ENCODE measurements around the gene KRTAP3-2.

KRTAP3-2 gene

GRCh38 chr17:40966848-40967247 lies 32.9 kb downstream of the KRTAP3-2 start, which contains the start of gene KRT39:
Gene KRT39, minus strand, starts transcription at chr17:40966948. Its CDS starts 92 bp downstream, at chr17:40966856.
- no peak for DNase-seq (ENCODE audit: low read depth in 2 of 2, low spot score in 1 of 2)

GRCh38 chr17:40963838-40964237 lies 35.9 kb downstream of the KRTAP3-2 start:
- DNase-seq (ENCODE audit: low read depth in 2 of 2, low spot score in 1 of 2): no peak

- no peak for DNase-seq (ENCODE audit: low read depth in 2 of 2, low spot score in 1 of 2)
Observed at GRCh38 chr17:40962059-40962561, 37.6 kb downstream of the KRTAP3-2 start.

GRCh38 chr17:40961591-40961990 lies 38.1 kb downstream of the KRTAP3-2 start:
- no peak for DNase-seq (ENCODE audit: low read depth in 2 of 2, low spot score in 1 of 2)

- DNase-seq (ENCODE audit: low read depth in 2 of 2, low spot score in 1 of 2): no peak
Observed at GRCh38 chr17:40960144-40960543, 39.6 kb downstream of the KRTAP3-2 start.

GRCh38 chr17:40958086-40958953 lies 41.4 kb downstream of the KRTAP3-2 start:
- DNase-seq (ENCODE audit: low read depth in 2 of 2, low spot score in 1 of 2): no peak

GRCh38 chr17:40956401-40957254 lies 43.1 kb downstream of the KRTAP3-2 start:
- no peak for DNase-seq (ENCODE audit: low read depth in 2 of 2, low spot score in 1 of 2)

GRCh38 chr17:40953881-40954280 lies 45.8 kb downstream of the KRTAP3-2 start:
- no peak for DNase-seq (ENCODE audit: low read depth in 2 of 2, low spot score in 1 of 2)

GRCh38 chr17:40952661-40953060 lies 47.0 kb downstream of the KRTAP3-2 start:
- DNase-seq (ENCODE audit: low read depth in 2 of 2, low spot score in 1 of 2): no peak

GRCh38 chr17:40952154-40952553 lies 47.6 kb downstream of the KRTAP3-2 start:
- no peak for DNase-seq (ENCODE audit: low read depth in 2 of 2, low spot score in 1 of 2)

GRCh38 chr17:40951011-40951622 lies 48.6 kb downstream of the KRTAP3-2 start:
- DNase-seq (ENCODE audit: low read depth in 2 of 2, low spot score in 1 of 2): no peak

- no peak for DNase-seq (ENCODE audit: low read depth in 2 of 2, low spot score in 1 of 2)
Observed at GRCh38 chr17:40950176-40950575, 49.5 kb downstream of the KRTAP3-2 start.

GRCh38 chr17:40949418-40949817 lies 50.3 kb downstream of the KRTAP3-2 start:
- DNase-seq (ENCODE audit: low read depth in 2 of 2, low spot score in 1 of 2): no peak
